Measurements from ENCODE around the gene ZMYND8.

- TF ChIP-seq, protein P1, sequence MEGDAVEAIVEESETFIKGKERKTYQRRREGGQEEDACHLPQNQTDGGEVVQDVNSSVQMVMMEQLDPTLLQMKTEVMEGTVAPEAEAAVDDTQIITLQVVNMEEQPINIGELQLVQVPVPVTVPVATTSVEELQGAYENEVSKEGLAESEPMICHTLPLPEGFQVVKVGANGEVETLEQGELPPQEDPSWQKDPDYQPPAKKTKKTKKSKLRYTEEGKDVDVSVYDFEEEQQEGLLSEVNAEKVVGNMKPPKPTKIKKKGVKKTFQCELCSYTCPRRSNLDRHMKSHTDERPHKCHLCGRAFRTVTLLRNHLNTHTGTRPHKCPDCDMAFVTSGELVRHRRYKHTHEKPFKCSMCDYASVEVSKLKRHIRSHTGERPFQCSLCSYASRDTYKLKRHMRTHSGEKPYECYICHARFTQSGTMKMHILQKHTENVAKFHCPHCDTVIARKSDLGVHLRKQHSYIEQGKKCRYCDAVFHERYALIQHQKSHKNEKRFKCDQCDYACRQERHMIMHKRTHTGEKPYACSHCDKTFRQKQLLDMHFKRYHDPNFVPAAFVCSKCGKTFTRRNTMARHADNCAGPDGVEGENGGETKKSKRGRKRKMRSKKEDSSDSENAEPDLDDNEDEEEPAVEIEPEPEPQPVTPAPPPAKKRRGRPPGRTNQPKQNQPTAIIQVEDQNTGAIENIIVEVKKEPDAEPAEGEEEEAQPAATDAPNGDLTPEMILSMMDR (conservative IDR thresholded peaks at IDR 0.05 in 1 of 2, IDR thresholded peaks at IDR 0.05 in 1 of 2; ENCODE audit: low read depth in 1 of 2, low read length in 2 of 2), result no peak
- no peak for TF ChIP-seq EZH2 (IDR thresholded peaks at IDR 0.05; ENCODE audit: low read length, missing control alignments)
Observed at GRCh38 chr20:47250360-47250759, 106.1 kb downstream of the ZMYND8 start.
